GM21447 (cell line): ENCODE measurements around the gene SMC2.
A peak's percentile ranks its signal among the peaks of the same experiment; 100 is the strongest.

Experiments used
- ATAC-seq: cut with Tn5 transposase; IDR thresholded peaks from one replicate; pipeline ENCODE4 v1.9.1; 2021; ENCODE audit not compliant: unreplicated experiment

Gene SMC2

GRCh38 chr9:104099630-104100029, 5.5 kb downstream of the SMC2 start:
- no peak for ATAC-seq

DNA sequence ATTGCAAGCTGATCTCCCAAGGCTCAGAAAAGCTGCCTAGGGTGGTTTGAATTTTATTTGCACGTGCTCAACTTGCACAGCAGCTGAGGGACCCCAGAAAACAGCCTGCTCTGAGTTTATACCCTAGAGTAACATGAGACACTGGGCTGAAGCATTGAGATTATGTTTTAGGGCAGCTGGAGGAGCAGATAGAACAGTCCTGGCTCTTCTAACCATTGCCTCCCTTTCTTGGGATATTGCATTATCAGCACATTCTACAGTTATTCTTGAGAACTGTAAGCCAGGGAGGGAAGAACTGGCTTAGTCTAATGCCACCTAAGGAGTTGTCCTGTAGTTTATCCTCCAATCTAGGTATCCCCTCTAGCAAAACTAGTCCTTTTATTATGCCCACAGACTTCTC, 10.3 kb downstream of the SMC2 start:
- no peak for ATAC-seq

DNA sequence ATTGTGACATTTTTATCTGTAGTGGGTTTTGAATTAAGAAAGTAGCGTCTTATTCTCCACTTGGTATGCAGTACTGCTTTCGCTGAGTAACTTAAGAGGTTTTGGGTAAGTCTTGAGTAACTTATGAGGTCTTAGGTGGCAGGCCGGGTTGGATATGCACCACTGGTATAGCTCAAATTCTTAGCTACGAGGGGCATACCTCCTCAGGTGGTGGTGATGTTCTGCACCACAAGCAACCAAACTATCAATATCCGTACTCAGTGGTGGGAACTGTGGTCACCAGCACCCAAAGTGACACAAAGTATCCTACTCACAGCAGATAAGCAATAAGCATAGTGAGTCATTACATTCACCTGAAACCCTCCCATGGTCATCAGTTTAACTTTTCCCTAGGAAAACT, 13.7 kb downstream of the SMC2 start:
- no peak for ATAC-seq

GRCh38 chr9:104108315-104108714, 14.2 kb downstream of the SMC2 start:
- no peak for ATAC-seq

GRCh38 chr9:104110509-104110908, 16.4 kb downstream of the SMC2 start:
- ATAC-seq: no peak

GRCh38 chr9:104118916-104119315, 24.8 kb downstream of the SMC2 start:
- ATAC-seq: no peak

DNA sequence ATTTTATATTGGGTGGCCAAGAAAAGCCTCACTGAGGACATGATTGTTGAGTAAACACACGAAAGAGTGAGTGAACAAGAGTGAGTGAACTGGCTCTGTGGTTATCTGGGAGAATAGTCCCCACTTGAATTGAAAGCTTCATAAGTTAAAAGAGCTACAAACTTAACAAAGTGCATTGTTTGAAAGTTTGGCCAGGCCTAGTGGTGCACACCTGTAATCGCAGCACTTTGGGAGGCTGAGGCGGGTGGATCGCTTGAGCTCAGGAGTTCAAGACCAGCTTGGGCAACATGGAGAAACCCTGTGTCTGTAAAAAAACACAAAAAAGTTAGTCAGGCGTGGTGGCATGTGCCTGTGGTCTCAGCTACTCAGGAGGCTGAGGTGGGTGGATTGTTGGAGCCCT, 26.9 kb downstream of the SMC2 start:
- no peak for ATAC-seq

GRCh38 chr9:104138243-104138868, 44.2 kb downstream of the SMC2 start:
- no peak for ATAC-seq

GRCh38 chr9:104142799-104143549, 48.9 kb downstream of the SMC2 start:
- no peak for ATAC-seq

GRCh38 chr9:104143550-104143910, 49.4 kb downstream of the SMC2 start:
- ATAC-seq: no peak

DNA sequence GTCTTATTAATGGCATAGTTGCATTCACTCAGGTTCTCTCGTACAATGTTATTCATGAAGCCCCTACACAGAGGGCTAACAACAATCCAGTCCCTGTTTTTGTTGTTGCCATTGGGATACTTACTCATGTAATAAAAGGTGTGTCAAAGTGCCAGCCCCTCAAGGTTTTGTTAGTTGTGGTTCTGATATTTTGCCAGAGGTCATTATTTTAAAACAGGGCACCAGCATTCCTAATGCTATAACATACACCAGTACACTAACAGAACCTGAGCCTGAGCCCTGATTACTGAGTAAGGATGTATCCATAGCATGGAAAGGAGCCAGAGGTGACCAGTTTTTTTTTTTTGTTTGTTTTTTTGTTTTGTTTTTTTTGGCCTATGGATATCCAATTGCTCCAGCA, 50.2 kb downstream of the SMC2 start:
- no peak for ATAC-seq

- ATAC-seq: no peak
Measured at GRCh38 chr9:104173067-104173466, 79.0 kb downstream of the SMC2 start.

- peak; percentile 56 for ATAC-seq
Measured at GRCh38 chr9:104177003-104177611, 83.0 kb downstream of the SMC2 start.

GRCh38 chr9:104177676-104178075, 83.6 kb downstream of the SMC2 start:
- peak; percentile 98 for ATAC-seq
